GM18951 (cell line): ENCODE results near the gene KCNQ4.

Experiments
- POLR2A ChIP-seq: IDR thresholded peaks from 4 replicates; pipeline ENCODE4 v1.6.1; 2011; ENCODE audit warnings: mild to moderate bottlenecking; ENCODE audit not compliant: insufficient read length, insufficient read depth; ENCODE audit errors: extremely low read depth
- in situ Hi-C: fragments of 300-500 bp; cut with MboI; formaldehyde crosslinking; loops from one replicate; pipeline ENCODE4 v1.12.0; 2022; ENCODE audit warnings: low sequenced_read_pairs, mixed read lengths, inconsistent platforms; ENCODE audit not compliant: unreplicated experiment

Gene KCNQ4

DNA sequence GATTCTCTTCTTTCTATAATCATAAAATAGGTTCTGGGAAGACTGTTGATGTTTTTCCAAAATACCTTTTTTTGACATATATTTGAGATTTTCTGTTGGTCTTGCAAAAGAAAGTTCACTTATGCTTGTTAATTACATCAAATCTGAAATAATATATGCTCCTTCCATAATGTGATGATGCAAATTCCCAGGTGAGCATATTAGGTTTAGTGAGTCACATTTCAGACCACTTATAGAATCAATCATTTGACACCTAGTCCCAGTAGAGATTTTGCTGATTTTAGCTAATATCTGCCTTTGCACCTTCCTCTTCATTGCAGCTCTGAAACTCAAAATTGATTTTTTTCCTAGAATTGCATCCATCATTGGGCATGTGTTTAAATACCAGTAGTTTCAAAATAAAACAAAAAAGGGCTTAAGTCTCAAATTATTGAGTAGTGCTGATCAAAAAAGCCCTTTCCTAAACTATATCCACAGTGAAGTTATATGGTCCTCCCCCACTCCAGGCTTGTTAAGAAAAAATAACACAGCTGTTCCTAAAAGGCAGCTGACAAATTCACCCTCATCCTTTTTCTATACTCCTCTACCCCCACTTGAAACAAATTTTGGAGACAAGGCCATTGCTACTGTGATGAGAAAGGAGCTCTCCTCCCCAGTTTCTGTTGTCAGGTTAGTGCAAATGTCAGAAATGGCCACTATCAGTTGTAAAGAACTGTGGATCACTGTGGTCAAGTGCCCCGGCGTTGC, 37.1 kb upstream of the KCNQ4 start:
- in situ Hi-C loops = no loop called here
- TF ChIP-seq POLR2A = no peak

GRCh38 chr1:40748841-40749718, 34.5 kb upstream of the KCNQ4 start:
- in situ Hi-C loops = no loop called here
- TF ChIP-seq POLR2A = no peak

DNA sequence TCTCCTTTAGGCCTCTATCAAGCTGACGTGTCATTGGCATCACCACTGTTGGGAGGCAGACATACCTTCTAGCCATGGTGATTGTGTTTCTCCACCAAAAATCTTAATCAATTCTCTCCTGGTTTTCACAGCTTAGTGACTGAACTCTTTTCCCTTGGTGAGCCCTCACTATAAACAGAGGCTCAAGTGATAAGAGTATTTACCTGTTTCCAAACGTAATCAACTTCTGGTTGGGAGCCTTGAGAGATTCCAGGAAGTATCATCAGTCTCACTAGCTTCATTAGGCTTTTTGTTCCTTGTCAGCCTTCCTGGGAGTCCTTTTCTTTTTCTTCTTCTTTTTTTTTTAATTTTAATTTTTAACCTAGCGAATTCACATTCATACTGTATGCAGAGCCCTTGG, 33.8 kb upstream of the KCNQ4 start:
- no peak for TF ChIP-seq POLR2A
- in situ Hi-C loops = no loop called here

DNA sequence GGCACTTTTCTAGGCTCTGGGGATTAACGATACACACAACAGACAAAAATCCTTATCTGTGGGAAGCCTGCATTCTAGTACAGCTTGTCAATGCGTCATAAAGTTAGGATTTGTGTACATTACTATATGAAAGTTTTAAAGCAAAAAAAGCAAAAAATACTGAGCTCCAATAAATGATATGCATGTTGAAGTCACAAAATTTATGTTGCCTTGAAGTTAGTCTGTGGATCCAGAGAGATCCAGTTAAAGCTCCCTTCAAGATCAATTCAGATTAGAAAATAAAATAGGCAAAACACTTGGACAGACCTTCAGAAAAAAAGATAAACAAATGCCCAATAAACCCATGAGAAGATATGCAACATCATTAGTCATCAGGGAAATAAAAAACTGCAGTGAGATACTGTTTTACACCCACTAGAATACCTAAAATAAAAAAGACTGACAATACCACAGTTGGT, 33.1 kb upstream of the KCNQ4 start:
- no peak for TF ChIP-seq POLR2A
- in situ Hi-C loops = no loop called here

- TF ChIP-seq POLR2A = no peak
- in situ Hi-C loops = no loop called here
Observed at GRCh38 chr1:40751802-40752201, 31.8 kb upstream of the KCNQ4 start.

DNA sequence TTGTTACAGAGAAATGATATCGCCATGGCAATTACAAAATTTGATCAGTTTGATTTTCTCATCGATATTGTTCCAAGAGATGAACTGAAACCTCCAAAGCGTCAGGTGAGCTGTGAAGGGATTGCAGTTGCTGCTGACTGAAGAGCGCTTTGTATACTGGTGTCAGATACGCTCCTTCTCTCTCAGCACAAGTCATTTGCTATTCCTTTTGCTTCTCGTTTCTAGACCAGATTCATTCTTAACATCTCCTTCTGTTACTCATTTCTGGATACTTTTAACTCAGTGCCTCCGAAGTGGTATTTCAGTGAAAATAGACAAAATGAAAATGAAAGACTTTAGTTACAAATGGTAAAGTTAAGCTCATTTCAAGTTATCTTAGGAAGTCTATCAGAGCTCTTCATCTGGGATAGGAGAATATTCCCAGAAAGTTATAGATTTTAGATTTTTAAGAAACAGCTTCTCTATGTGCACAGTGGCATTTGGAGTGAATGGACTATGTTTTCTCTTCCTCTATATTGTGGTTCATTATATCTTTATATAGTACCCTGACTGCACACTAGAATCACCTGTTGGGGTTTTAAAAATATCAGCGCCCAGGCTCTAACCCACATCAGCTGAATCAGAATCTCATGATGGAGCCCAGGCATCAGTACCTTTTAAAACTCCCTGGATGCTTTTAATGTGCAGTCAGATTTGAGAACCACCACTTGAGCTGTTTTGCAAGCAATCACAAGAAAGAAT, 30.3 kb upstream of the KCNQ4 start:
- TF ChIP-seq POLR2A = no peak
- in situ Hi-C loops = no loop called here

DNA sequence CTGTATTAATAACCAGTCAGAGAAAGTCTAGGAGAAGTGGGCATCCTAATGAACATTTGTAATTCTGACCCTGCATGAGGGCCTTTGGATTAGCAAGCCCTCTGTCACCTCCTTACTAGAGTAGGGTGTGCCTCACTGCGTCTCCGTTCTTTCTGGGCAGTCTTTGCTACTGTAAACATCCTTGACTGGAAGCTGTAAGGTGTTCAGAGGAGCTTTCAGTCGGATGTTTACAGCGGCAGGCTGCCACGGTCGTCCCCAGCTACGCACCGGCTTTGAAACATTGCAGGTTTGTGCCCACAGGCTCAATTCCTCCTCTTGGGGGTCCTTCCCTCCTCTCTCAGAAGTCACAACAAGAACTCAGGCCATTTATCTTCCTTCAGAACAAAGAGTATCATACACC, 29.4 kb upstream of the KCNQ4 start:
- in situ Hi-C loops = no loop called here
- TF ChIP-seq POLR2A = no peak

GRCh38 chr1:40755067-40755466, 28.5 kb upstream of the KCNQ4 start:
- TF ChIP-seq POLR2A = no peak
- in situ Hi-C loops = no loop called here

GRCh38 chr1:40756523-40756922, 27.1 kb upstream of the KCNQ4 start:
- no peak for TF ChIP-seq POLR2A
- in situ Hi-C loops = no loop called here

- no peak for TF ChIP-seq POLR2A
- in situ Hi-C loops = no loop called here
Observed at GRCh38 chr1:40757084-40757483, 26.5 kb upstream of the KCNQ4 start.

DNA sequence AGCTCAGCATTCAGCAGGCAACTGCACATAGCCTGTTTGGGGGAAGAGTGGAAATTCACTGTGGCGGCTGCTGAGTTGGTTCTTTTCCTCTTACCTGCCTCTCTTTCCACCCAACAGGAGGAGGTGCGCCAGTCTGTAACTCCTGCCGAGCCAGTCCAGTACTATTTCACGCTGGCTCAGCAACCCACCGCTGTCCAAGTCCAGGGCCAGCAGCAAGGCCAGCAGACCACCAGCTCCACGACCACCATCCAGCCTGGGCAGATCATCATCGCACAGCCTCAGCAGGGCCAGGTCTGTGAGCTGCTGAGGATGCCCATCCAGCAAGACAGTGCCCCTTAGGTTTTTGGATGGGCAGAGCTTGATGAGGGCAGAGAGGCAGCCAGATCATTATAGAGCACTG, 25.6 kb upstream of the KCNQ4 start:
- in situ Hi-C loops = no loop called here
- no peak for TF ChIP-seq POLR2A

GRCh38 chr1:40758578-40759343, 24.8 kb upstream of the KCNQ4 start:
- in situ Hi-C loops = no loop called here
- no peak for TF ChIP-seq POLR2A
